Effector memory CD4-positive, alpha-beta T cell (primary cell): ENCODE data around the gene RASGRF1.
"Not testable (repeated sequence)": the region's sequence is repeated elsewhere in the genome, so short reads cannot be mapped to it uniquely, and the experiment has no call there.

Experiments used
- DNase-seq, 3 donors: peaks; one replicate each; pipeline ENCODE4 v3.0.0-alpha.2; 2020
- H3K27ac ChIP-seq: 2 replicates; pipeline ENCODE4 v1.7.0; 2013; ENCODE audit warnings: mild to moderate bottlenecking, low read length, moderate library complexity; ENCODE audit not compliant: insufficient read depth, poor library complexity, severe bottlenecking
- H3K27me3 ChIP-seq: replicated peaks from 2 replicates; pipeline ENCODE4 v1.7.0; 2013; ENCODE audit warnings: mild to moderate bottlenecking, low read length; ENCODE audit not compliant: insufficient read depth, control insufficient read depth, poor library complexity, severe bottlenecking
- H3K36me3 ChIP-seq: 2 replicates; pipeline ENCODE4 v1.7.0; 2013; ENCODE audit warnings: mild to moderate bottlenecking, low read length, moderate library complexity; ENCODE audit not compliant: control insufficient read depth, insufficient read depth
- H3K4me1 ChIP-seq: 2 replicates; pipeline ENCODE4 v1.7.0; 2013; ENCODE audit warnings: low read length, mild to moderate bottlenecking; ENCODE audit not compliant: control insufficient read depth, insufficient read depth, poor library complexity, severe bottlenecking
- H3K4me3 ChIP-seq: 2 replicates; pipeline ENCODE4 v1.7.0; 2013; ENCODE audit warnings: low read length, low read depth, mild to moderate bottlenecking; ENCODE audit not compliant: insufficient read depth, poor library complexity, severe bottlenecking
- H3K9me3 ChIP-seq: 2 replicates; pipeline ENCODE4 v1.7.0; 2013; ENCODE audit warnings: mild to moderate bottlenecking, low read length, moderate library complexity; ENCODE audit not compliant: control insufficient read depth

RASGRF1 gene

DNA sequence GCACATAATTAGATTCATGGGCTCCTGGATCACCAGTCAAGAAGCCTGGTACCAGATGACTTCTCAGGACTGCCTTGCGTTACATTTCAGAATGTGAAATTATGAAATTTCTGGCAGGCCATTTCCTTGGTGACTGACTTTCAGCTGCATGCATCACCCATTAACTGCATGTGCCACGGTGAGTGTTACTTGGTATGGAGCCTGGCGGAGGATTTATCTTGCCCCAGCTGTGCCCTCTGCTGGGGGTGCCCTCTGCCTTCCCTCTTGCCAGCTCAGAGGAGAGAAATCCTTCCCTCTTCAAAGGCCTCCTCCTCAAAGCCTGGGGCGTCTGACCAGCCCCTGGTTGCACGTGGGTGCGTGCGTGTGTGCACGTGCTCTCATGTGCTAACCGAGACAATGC, 88.0 kb downstream of the RASGRF1 start:
- Histone ChIP-seq H3K27ac (no peak overlapping the region), H3K36me3 (no peaks in the 10 kb centered on the region), H3K4me3 (no peak overlapping the region), H3K9me3 (no peaks in the 10 kb centered on the region), H3K4me1 (no peaks in the 10 kb centered on the region), H3K27me3 (no peaks in the 10 kb centered on the region)
- no peak for DNase-seq

DNA sequence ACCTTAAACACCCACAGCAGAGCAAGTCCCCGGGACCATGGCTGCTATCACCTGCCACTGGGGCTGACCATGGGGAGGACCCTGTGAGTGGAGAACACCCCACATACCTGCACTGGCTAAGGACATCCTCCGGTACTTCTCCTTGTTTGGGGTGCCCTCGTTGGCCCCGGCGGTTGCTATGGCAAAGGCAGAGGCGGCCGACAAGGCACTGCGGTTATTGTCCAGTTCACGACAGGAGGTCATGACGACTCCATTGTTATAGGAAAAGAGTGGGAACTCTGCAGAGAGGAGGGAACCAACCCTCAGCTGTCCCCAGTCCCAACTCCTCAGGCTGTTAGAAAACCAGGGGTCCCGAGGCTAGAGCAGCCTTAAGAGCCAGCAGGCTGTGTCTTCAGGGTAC, 90.9 kb downstream of the RASGRF1 start:
- Histone ChIP-seq H3K9me3 (no peaks in the 10 kb centered on the region), H3K4me3 (no peak overlapping the region), H3K36me3 (no peaks in the 10 kb centered on the region), H3K4me1 (no peaks in the 10 kb centered on the region), H3K27ac (no peak overlapping the region), H3K27me3 (no peaks in the 10 kb centered on the region)
- no peak for DNase-seq

DNA sequence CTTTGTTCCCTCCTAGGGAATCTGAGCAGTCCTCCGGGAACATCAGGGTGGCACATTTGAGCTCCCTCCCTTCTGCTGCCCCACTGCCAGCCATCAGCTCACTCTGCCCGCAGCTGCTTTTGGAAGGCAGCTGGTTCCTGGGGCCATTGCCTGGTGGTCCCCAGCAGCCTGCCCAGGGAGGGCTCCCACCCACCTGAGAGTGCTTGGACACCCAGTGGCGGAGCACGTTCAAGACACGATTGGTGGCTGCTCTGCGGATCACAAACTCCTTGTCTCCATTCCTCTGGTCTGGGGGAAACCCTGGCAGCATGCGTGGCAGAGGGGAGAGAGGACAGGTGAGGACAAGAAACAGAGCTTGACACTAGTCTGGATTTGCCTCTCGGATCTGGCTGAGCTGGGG, 92.1 kb downstream of the RASGRF1 start:
- Histone ChIP-seq H3K4me3 (no peak overlapping the region), H3K27ac (no peak overlapping the region), H3K27me3 (no peaks in the 10 kb centered on the region), H3K9me3 (no peaks in the 10 kb centered on the region), H3K4me1 (no peaks in the 10 kb centered on the region), H3K36me3 (no peaks in the 10 kb centered on the region)
- DNase-seq: no peak

DNA sequence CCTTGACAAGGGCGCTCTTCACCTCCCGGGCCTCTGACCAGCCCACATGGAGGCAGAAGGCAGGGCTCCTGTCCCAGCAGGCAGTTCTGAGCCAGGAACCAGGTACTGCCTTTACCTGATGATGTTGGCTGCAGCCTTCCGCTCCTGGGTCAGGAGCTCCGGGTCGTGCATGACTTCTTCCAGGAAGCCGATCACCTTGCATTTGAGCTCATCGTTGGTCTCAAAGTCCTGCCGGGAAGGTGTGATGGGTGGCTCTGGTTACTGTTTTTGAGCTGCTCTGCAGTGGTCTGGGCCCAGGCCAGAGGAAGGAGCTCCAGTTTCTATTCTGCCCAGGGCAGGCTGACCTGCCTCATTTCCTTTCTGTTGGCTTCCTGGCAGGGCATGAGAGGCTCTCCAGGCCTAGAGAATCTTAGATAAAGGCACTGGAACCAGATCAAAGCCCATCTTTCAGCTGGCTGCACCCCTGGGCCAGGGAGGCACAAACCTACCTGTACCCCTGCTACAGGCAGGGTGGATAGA, 92.5 kb downstream of the RASGRF1 start:
- no peak overlapping the region for H3K27ac ChIP-seq
- no peak overlapping the region for H3K4me3 ChIP-seq
- no peaks in the 10 kb centered on the region for H3K36me3 ChIP-seq
- H3K27me3 ChIP-seq: no peaks in the 10 kb centered on the region
- H3K4me1 ChIP-seq: no peaks in the 10 kb centered on the region
- H3K9me3 ChIP-seq: no peaks in the 10 kb centered on the region
- no peak for DNase-seq

DNA sequence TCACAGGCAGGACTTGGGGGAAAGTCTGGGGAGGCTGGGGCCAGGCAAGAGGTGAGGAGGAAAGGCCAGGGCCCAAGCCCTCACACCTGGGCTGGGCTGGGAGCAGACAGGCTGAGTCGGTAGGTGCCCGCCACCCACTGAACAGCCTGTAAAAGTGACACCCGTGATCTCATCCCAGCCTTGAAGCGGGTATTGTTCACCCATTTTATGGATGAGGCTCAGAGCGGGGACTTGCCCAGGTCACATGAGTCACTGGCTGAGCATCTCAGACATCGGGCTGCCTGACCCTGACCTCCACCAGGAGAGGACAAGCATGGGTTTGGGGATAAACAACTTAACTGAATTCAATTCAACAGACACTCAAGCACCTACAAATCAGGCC, 93.7 kb downstream of the RASGRF1 start:
- no peaks in the 10 kb centered on the region for H3K36me3 ChIP-seq
- H3K27me3 ChIP-seq: no peaks in the 10 kb centered on the region
- no peak overlapping the region for H3K4me3 ChIP-seq
- H3K4me1 ChIP-seq: no peaks in the 10 kb centered on the region
- H3K9me3 ChIP-seq: no peaks in the 10 kb centered on the region
- H3K27ac ChIP-seq: no peak overlapping the region
- no peak for DNase-seq

DNA sequence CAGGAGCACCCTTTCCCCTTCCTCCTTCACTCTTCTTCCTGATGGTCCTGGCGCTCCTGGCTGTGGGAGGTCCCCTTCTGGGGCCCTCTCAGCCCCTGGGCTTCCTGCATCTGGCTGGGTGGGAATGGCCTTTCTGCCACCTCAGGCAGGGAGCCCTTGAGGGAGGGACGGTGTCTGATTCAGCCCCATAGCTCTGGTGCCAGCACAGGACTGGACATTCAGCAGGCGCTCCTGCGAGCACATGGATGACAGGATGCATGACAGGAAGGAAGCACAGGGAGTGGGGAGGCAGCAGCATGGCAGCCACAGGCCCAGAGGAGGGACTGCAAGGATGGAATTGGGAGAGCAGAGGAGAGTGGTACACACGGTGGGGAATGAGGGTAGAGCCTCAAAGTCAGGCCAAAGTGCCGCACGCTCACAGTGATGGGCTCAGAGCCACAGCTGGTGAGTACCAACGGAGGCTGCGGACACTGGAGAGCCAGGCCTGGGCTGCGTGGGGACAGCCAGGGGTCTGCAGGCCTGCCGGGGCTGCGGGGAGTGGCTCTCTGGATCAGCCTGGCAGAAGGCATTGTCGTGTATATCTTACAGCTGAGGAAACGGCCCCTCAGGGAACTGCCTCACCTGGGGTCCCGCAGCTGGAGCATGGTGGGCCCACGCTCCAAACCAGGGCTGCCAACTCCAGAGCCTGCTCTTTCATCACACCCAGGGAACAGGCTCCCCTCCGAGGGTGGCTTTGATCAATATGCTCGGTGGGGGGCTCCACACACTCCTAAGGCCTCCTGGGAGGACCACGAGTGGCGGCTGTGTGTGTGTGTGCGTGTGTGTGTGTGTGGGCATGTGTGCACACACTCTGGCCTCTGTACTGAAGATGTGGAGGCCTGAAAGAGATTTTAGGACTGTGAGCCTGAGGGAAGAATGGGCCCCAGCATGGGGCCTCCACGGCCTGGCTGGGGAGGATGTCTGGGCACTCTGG, 94.4 kb downstream of the RASGRF1 start:
- no peak overlapping the region for H3K27ac ChIP-seq
- no peaks in the 10 kb centered on the region for H3K36me3 ChIP-seq
- H3K4me3 ChIP-seq: no peak overlapping the region
- DNase-seq: no peak
- H3K4me1 ChIP-seq: no peaks in the 10 kb centered on the region
- H3K9me3 ChIP-seq: no peaks in the 10 kb centered on the region
- no peaks in the 10 kb centered on the region for H3K27me3 ChIP-seq

DNA sequence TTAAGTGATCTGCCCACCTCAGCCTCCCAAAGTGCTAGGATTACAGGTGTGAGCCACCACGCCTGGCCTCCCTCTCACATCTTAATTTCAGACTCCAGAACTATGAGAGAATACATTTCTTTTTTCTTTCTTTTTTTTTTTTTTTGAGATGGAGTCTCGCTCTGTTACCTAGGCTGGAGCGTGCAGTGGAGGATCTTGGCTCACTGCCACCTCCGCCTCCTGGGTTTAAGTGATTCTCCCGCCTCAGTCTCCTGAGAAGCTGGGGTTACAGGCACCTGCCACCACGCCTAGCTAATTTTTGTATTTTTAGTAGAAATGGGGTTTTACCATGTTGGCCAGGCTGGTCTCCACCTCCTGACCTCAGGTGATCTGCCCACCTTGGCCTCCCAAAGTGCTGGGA, 95.4 kb downstream of the RASGRF1 start:
- not testable (repeated sequence) for H3K9me3 ChIP-seq, H3K27me3 ChIP-seq, H3K4me1 ChIP-seq, H3K27ac ChIP-seq, H3K36me3 ChIP-seq, DNase-seq, H3K4me3 ChIP-seq

DNA sequence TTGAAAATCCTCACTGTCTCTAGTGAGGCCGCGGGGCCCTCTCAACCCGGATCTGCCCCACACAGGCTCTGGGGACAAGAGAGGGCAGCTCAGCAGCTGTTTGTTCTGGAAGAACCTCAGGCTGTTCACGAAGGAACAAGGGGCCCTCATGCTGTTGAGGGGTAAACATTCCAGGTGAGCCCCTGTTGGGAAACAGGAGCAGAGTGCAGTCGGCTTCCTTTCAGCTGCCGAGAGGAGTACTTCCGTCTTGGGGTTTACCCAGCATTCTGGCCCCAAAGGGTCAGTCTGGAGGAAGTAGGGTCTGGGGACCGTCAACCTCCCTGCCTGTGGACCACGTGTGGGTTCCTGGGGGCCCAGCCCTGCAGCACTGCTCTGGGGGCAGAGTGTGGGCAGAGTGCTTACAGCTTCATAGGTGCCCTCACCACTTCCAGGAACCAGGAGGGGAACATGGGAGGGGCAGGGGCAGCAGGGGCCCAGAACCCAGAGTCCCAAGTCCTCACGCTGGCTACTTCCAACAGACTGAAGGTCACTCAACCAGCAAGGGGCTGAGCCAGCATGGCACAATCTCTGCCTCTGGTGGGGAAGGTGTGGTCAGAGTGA, 96.5 kb downstream of the RASGRF1 start:
- H3K4me3 ChIP-seq: no peak overlapping the region
- H3K4me1 ChIP-seq: no peaks in the 10 kb centered on the region
- H3K27ac ChIP-seq: no peak overlapping the region
- no peaks in the 10 kb centered on the region for H3K27me3 ChIP-seq
- no peaks in the 10 kb centered on the region for H3K36me3 ChIP-seq
- no peaks in the 10 kb centered on the region for H3K9me3 ChIP-seq
- DNase-seq: no peak

DNA sequence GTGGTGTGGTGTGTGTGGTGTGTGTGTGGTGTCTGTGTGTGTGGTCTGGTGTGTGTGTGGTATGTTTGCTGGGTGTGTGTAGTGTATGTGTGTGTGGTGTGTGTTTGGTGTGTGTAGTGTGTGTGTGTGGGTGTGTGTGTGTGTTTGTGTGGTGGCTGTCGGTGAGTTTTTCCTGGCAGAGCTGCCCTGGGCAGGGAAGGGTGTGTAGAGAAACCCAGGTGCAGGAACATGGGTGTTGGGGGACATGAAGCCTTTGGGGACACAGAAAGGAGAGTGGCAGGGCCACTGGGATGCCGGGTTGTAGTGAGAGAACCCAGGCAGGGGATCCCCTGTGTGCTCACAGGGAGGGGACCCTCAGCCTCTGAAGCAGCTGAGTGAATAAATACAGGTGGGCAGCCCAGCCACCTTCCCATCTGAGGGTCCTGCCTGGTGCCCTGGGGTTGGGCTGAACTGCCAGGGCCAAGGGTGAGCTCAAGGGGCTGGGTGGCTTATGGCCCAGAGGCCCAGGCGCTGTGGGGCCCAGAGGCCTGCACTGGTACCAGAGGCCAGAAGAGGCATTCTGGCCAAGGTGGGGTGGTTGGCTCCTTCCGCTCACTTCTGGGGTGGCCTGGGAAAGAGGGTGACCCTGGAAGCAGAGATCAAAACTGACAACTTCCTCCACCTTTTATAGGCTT, 97.2 kb downstream of the RASGRF1 start:
- DNase-seq: no peak
- no peaks in the 10 kb centered on the region for H3K27me3 ChIP-seq
- no peaks in the 10 kb centered on the region for H3K36me3 ChIP-seq
- H3K9me3 ChIP-seq: no peaks in the 10 kb centered on the region
- no peak overlapping the region for H3K4me3 ChIP-seq
- H3K27ac ChIP-seq: no peak overlapping the region
- H3K4me1 ChIP-seq: no peaks in the 10 kb centered on the region
